HG02870 (cell line): ENCODE results near the gene WDR5.

Experiments used
- ATAC-seq: cut with Tn5 transposase; IDR thresholded peaks from one replicate; pipeline ENCODE4 v1.9.1; 2021; ENCODE audit warnings: mild to moderate bottlenecking, moderate library complexity; ENCODE audit not compliant: unreplicated experiment

The WDR5 gene

GRCh38 chr9:134157378-134157885 is 21.6 kb downstream of the WDR5 start:
- no peak for ATAC-seq

- no peak for ATAC-seq
These were observed 22.4 kb downstream of the WDR5 start for GRCh38 chr9:134158242-134158641.

GRCh38 chr9:134158753-134159392 is 23.0 kb downstream of the WDR5 start:
- no peak for ATAC-seq

- no peak for ATAC-seq
These were observed 23.8 kb downstream of the WDR5 start for GRCh38 chr9:134159566-134160245.

- no peak for ATAC-seq
These were observed 25.8 kb downstream of the WDR5 start for GRCh38 chr9:134161647-134162046.

GRCh38 chr9:134162212-134162775 is 26.4 kb downstream of the WDR5 start:
- ATAC-seq: no peak

GRCh38 chr9:134162926-134163370 is 27.1 kb downstream of the WDR5 start:
- ATAC-seq: no peak

- no peak for ATAC-seq
These were observed 27.7 kb downstream of the WDR5 start for GRCh38 chr9:134163371-134164196.

GRCh38 chr9:134164879-134165278 is 29.0 kb downstream of the WDR5 start:
- no peak for ATAC-seq

GRCh38 chr9:134165357-134166315 is 29.8 kb downstream of the WDR5 start:
- no peak for ATAC-seq

- no peak for ATAC-seq
These were observed 30.5 kb downstream of the WDR5 start for GRCh38 chr9:134166374-134166773.

GRCh38 chr9:134167530-134167931 is 31.6 kb downstream of the WDR5 start:
- no peak for ATAC-seq

- ATAC-seq: no peak
These were observed 33.1 kb downstream of the WDR5 start for GRCh38 chr9:134168757-134169550.

GRCh38 chr9:134169724-134170401 is 34.0 kb downstream of the WDR5 start:
- no peak for ATAC-seq

GRCh38 chr9:134170532-134171315 is 34.8 kb downstream of the WDR5 start:
- ATAC-seq: no peak

GRCh38 chr9:134171316-134172197 is 35.7 kb downstream of the WDR5 start:
- ATAC-seq: no peak
